Vagina (tissue), 2 donors: Measurements from ENCODE around the gene TACC3.

Experiments used
- POLR2A ChIP-seq, 2 donors: fragments of 450-650 bp; IDR thresholded peaks; one replicate each; pipeline ENCODE4 v1.6.1; 2017; ENCODE audit warnings: antibody characterized with exemption in 2 of 2, mild to moderate bottlenecking in 2 of 2, moderate library complexity in 2 of 2
- TF ChIP-seq, protein P1 (sequence below), 3 experiments: fragments of 450-650 bp in 2 of 3; fragments of 200-600 bp in 1 of 3; sonication (generic) in 1 of 3; IDR thresholded peaks; one replicate each; pipeline ENCODE4 v1.5.1; 2017 to 2019; ENCODE audit warnings: antibody characterized with exemption in 3 of 3, mild to moderate bottlenecking in 2 of 3, moderate library complexity in 2 of 3

GRCh38 chr4:1783970-1784369 lies 62.6 kb downstream of the TACC3 start:
- TF ChIP-seq, protein P1, sequence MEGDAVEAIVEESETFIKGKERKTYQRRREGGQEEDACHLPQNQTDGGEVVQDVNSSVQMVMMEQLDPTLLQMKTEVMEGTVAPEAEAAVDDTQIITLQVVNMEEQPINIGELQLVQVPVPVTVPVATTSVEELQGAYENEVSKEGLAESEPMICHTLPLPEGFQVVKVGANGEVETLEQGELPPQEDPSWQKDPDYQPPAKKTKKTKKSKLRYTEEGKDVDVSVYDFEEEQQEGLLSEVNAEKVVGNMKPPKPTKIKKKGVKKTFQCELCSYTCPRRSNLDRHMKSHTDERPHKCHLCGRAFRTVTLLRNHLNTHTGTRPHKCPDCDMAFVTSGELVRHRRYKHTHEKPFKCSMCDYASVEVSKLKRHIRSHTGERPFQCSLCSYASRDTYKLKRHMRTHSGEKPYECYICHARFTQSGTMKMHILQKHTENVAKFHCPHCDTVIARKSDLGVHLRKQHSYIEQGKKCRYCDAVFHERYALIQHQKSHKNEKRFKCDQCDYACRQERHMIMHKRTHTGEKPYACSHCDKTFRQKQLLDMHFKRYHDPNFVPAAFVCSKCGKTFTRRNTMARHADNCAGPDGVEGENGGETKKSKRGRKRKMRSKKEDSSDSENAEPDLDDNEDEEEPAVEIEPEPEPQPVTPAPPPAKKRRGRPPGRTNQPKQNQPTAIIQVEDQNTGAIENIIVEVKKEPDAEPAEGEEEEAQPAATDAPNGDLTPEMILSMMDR (IDR thresholded peaks at IDR 0.05) = no peak
- TF ChIP-seq POLR2A (IDR thresholded peaks at IDR 0.05) = no peak
